Smooth muscle cell (in vitro differentiated cells): ENCODE measurements around the gene CCDC92B. TPM values are rescaled to one million over a fixed set of nuclear protein-coding genes. Genes with fewer than 3 reads are reported as not detected.

Experiments used
- DNase-seq: peaks from one replicate; lab custom pipeline; 2025; ENCODE audit not compliant: unreplicated experiment; lab: John Stamatoyannopoulos, UW
- H2AFZ ChIP-seq: fragments of 200-600 bp; sonication (generic); 2 replicates; pipeline ENCODE4 v1.6.0; 2016; ENCODE audit warnings: antibody characterized with exemption, low read depth, mild to moderate bottlenecking
- H3F3A ChIP-seq: fragments of 200-600 bp; sonication (generic); 2 replicates; pipeline ENCODE4 v1.6.0; 2017; ENCODE audit warnings: antibody characterized with exemption, low read depth
- H3K27ac ChIP-seq: fragments of 200-600 bp; sonication (generic); 2 replicates; pipeline ENCODE4 v1.5.1; 2016; ENCODE audit warnings: low read depth, mild to moderate bottlenecking
- H3K27me3 ChIP-seq: fragments of 200-600 bp; sonication (generic); 2 replicates; pipeline ENCODE4 v1.6.1; 2016; ENCODE audit warnings: low read depth, mild to moderate bottlenecking
- H3K36me3 ChIP-seq: fragments of 200-600 bp; sonication (generic); 2 replicates; pipeline ENCODE4 v1.5.1; 2016; ENCODE audit warnings: low read depth
- H3K4me1 ChIP-seq: fragments of 200-600 bp; sonication (generic); 2 replicates; pipeline ENCODE4 v1.5.1; 2016; ENCODE audit warnings: low read depth
- H3K4me2 ChIP-seq: fragments of 200-600 bp; sonication (generic); 2 replicates; pipeline ENCODE4 v1.6.0; 2016; ENCODE audit warnings: mild to moderate bottlenecking
- H3K4me3 ChIP-seq: fragments of 200-600 bp; sonication (generic); 2 replicates; pipeline ENCODE4 v1.5.1; 2016; ENCODE audit warnings: mild to moderate bottlenecking
- H3K79me2 ChIP-seq: fragments of 200-600 bp; sonication (generic); 2 replicates; pipeline ENCODE4 v1.6.0; 2016; ENCODE audit warnings: low read depth, mild to moderate bottlenecking
- H3K9ac ChIP-seq: fragments of 200-600 bp; sonication (generic); 2 replicates; pipeline ENCODE4 v1.6.0; 2016; ENCODE audit warnings: low read depth
- H3K9me3 ChIP-seq: fragments of 200-600 bp; sonication (generic); replicated peaks from 2 replicates; pipeline ENCODE4 v1.5.1; 2016; ENCODE audit warnings: low read depth
- H4K20me1 ChIP-seq: fragments of 200-600 bp; sonication (generic); 2 replicates; pipeline ENCODE4 v1.6.0; 2016; ENCODE audit warnings: low read depth
- CTCF ChIP-seq: fragments of 200-600 bp; sonication (generic); IDR thresholded peaks from 2 replicates; pipeline ENCODE4 v1.5.1; 2017; ENCODE audit warnings: borderline replicate concordance, mild to moderate bottlenecking, antibody characterized with exemption; ENCODE audit not compliant: insufficient read depth, poor library complexity, severe bottlenecking
- WGBS: methylation state at CpG from one replicate; pipeline ENCODE4 v1.1.7; 2016; ENCODE audit warnings: low lambda C conversion rate; 5-methylcytosine and 5-hydroxymethylcytosine counted together
- polyA plus RNA-seq: library from polyadenylated mRNA; unstranded; fragments of >200 nt; fragmentation: Nextera tagmentation; extraction: Ambion mirVana; gene quantifications from 2 replicates; pipeline ENCODE4 v1.2.1, GENCODE V29; 2016
- total RNA-seq: library from RNA; depleted of rRNA; stranded (reverse); fragments of >200 nt; gene quantifications from 2 replicates; pipeline ENCODE4 v1.2.3, GENCODE V29; 2014

Gene CCDC92B
- total and polyA plus RNA-seq, 2 experiments from 2014 or later = not detected

- H3K4me1 ChIP-seq = peaks cover 14% of the 10 kb centered on the region
- H3K79me2 ChIP-seq = peaks cover 54% of the 10 kb centered on the region
- no peak overlapping the region for H3K4me3 ChIP-seq
- TF ChIP-seq CTCF = no peak
- H3K4me2 ChIP-seq = no peak overlapping the region
- no peaks in the 10 kb centered on the region for H3K27me3 ChIP-seq
- no peaks in the 10 kb centered on the region for H3K36me3 ChIP-seq
- no peak for DNase-seq
- H4K20me1 ChIP-seq = peaks cover 66% of the 10 kb centered on the region
- H3F3A ChIP-seq = no peaks in the 10 kb centered on the region
- no peak overlapping the region for H2AFZ ChIP-seq
- no peak overlapping the region for H3K9ac ChIP-seq
- 97% methylated on average over 22 of the region's 25 CpGs for WGBS
- no peaks in the 10 kb centered on the region for H3K9me3 ChIP-seq
- no peak overlapping the region for H3K27ac ChIP-seq
Measured at GRCh38 chr17:2705888-2706795, 43.3 kb downstream of the CCDC92B start.

GRCh38 chr17:2705263-2705662, 44.2 kb downstream of the CCDC92B start:
- WGBS = 86% methylated on average over 6 of the region's 7 CpGs
- no peak for DNase-seq
- no peak overlapping the region for H3K4me2 ChIP-seq
- no peaks in the 10 kb centered on the region for H3K36me3 ChIP-seq
- no peak overlapping the region for H3K4me3 ChIP-seq
- no peak overlapping the region for H3K9ac ChIP-seq
- H3K79me2 ChIP-seq = peaks cover 46% of the 10 kb centered on the region
- TF ChIP-seq CTCF = no peak
- no peaks in the 10 kb centered on the region for H3F3A ChIP-seq
- H4K20me1 ChIP-seq = peaks cover 59% of the 10 kb centered on the region
- no peak overlapping the region for H2AFZ ChIP-seq
- no peaks in the 10 kb centered on the region for H3K9me3 ChIP-seq
- H3K27ac ChIP-seq = no peak overlapping the region
- peaks cover 8% of the 10 kb centered on the region for H3K4me1 ChIP-seq
- no peaks in the 10 kb centered on the region for H3K27me3 ChIP-seq

GRCh38 chr17:2704890-2705248, 44.6 kb downstream of the CCDC92B start:
- no peak for TF ChIP-seq CTCF
- Histone ChIP-seq H3K4me3 (no peak overlapping the region), H3K36me3 (no peaks in the 10 kb centered on the region), H3K9ac (no peak overlapping the region), H3K79me2 (peaks cover 42% of the 10 kb centered on the region), H3K4me2 (no peak overlapping the region), H3K9me3 (no peaks in the 10 kb centered on the region), H4K20me1 (peaks cover 55% of the 10 kb centered on the region), H3K4me1 (peaks cover 5% of the 10 kb centered on the region), H3K27me3 (no peaks in the 10 kb centered on the region), H3F3A (no peaks in the 10 kb centered on the region), H3K27ac (no peak overlapping the region), H2AFZ (no peak overlapping the region)
- 78% methylated on average over 4 of the region's 4 CpGs for WGBS
- no peak for DNase-seq
